ENCODE results near the gene DYNC2I2. TPM values are rescaled to one million over a fixed set of nuclear protein-coding genes. Genes with fewer than 3 reads are reported as not detected.
"Not testable (repeated sequence)": the region's sequence is repeated elsewhere in the genome, so short reads cannot be mapped to it uniquely, and the experiment has no call there.

The DYNC2I2 gene
- total RNA-seq, 1 experiment from 2014 or later, result 225 TPM

DNA sequence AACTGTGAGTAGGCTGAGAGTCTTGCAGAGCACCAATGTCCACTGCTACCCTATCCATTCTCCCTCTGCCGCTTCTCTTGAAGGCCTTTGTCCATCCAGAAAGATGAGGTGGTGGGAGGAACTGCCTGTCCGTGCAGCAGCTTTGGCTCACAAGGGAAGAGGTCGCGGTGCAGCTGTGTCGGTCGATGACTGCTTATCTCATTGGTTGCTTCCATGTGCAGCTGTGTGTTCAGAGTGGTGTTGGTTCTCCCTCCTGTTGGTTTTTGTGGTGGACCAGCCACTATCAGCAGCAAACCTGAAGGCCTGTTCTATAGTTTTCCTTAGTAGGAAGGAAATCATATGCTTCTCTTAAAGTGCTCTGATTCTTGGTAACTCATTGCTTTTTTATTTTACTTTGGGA lies 63.6 kb downstream of the DYNC2I2 start:
- ChIA-PET CTCF (no interaction called here), POLR2A (ENCODE audit: unreplicated experiment) (no interaction called here)
- Histone ChIP-seq H3K4me1 (replicated peaks; ENCODE audit: insufficient read depth) (no peaks in the 10 kb centered on the region), H3K9me3 (ENCODE audit: insufficient read depth, low read depth) (no peaks in the 10 kb centered on the region), H3K79me2 (ENCODE audit: low read depth) (no peaks in the 10 kb centered on the region; the same call in 1 of the 2 replicates), H3K27me3 (ENCODE audit: insufficient read depth, low read depth) (no peaks in the 10 kb centered on the region), H3K36me3 (ENCODE audit: low read depth) (no peaks in the 10 kb centered on the region), H3K27ac (no peak overlapping the region), H3K4me2 (no peak overlapping the region), H2AFZ (no peak overlapping the region), H4K20me1 (ENCODE audit: insufficient read depth) (no peaks in the 10 kb centered on the region), H3F3A (ENCODE audit: insufficient read depth, low read depth) (no peaks in the 10 kb centered on the region; the same call in 1 of the 2 replicates), H3K4me3 (no peak overlapping the region), H3K9me2 (ENCODE audit: insufficient read depth) (no peaks in the 10 kb centered on the region)
- intact Hi-C loops (cut with micrococcal nuclease; ENCODE audit: unreplicated experiment), result no loop called here
- TF ChIP-seq, protein P1, sequence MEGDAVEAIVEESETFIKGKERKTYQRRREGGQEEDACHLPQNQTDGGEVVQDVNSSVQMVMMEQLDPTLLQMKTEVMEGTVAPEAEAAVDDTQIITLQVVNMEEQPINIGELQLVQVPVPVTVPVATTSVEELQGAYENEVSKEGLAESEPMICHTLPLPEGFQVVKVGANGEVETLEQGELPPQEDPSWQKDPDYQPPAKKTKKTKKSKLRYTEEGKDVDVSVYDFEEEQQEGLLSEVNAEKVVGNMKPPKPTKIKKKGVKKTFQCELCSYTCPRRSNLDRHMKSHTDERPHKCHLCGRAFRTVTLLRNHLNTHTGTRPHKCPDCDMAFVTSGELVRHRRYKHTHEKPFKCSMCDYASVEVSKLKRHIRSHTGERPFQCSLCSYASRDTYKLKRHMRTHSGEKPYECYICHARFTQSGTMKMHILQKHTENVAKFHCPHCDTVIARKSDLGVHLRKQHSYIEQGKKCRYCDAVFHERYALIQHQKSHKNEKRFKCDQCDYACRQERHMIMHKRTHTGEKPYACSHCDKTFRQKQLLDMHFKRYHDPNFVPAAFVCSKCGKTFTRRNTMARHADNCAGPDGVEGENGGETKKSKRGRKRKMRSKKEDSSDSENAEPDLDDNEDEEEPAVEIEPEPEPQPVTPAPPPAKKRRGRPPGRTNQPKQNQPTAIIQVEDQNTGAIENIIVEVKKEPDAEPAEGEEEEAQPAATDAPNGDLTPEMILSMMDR (conservative IDR thresholded peaks at IDR 0.05), result no peak
- TF ChIP-seq EZH2 (IDR thresholded peaks at IDR 0.05; ENCODE audit: low read depth), result no peak
- BruUV-seq (replicated peaks), result no TSS peak
- no peak for DNase-seq

DNA sequence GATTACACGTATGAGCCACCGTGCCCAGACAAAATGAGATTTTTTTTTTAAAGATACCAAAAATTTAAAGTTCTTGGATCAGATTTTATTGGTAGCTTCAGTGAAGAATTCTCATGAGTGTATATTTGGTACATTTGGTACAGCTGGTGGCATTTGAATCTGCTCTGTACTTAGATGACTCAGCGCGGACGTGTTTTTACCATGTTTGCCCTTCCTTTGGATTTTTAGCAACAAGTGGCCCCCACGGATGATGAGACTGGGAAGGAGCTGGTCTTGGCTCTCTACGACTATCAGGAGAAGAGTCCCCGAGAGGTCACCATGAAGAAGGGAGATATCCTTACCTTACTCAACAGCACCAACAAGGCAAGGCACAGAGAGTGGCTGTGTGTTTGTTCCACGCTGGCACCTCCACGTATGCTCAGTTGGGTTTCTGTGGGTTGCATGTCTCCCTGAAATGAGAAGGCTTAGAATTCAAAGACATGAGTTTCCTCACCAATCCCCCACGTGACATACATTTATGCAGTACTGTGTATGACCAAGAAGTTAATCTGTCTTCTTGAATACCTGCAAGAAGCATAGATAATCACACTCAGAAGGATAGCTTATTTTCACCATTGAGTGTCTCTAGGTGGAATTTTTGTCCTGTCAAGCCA lies 67.9 kb downstream of the DYNC2I2 start:
- Histone ChIP-seq H3K27me3 (ENCODE audit: insufficient read depth, low read depth) (no peaks in the 10 kb centered on the region), H3K4me3 (no peak overlapping the region), H3K4me1 (replicated peaks; ENCODE audit: insufficient read depth) (no peaks in the 10 kb centered on the region), H3K36me3 (ENCODE audit: low read depth) (no peaks in the 10 kb centered on the region), H3K9me3 (ENCODE audit: insufficient read depth, low read depth) (no peaks in the 10 kb centered on the region), H2AFZ (no peak overlapping the region), H3F3A (ENCODE audit: insufficient read depth, low read depth) (no peaks in the 10 kb centered on the region), H4K20me1 (ENCODE audit: insufficient read depth) (no peaks in the 10 kb centered on the region), H3K79me2 (ENCODE audit: low read depth) (no peaks in the 10 kb centered on the region), H3K4me2 (no peak overlapping the region), H3K9me2 (ENCODE audit: insufficient read depth) (no peaks in the 10 kb centered on the region), H3K27ac (no peak overlapping the region)
- DNase-seq, result no peak
- POLR2A ChIA-PET (ENCODE audit: unreplicated experiment), result no interaction called here
- intact Hi-C loops (cut with micrococcal nuclease; ENCODE audit: unreplicated experiment), result no loop called here
- CTCF ChIA-PET, result interaction anchor here (0.6 kb wide), 1 partner anchor 170 kb away, joined by 3 read pairs; no protein-coding TSS in a partner anchor
- no peak for TF ChIP-seq EZH2 (IDR thresholded peaks at IDR 0.05; ENCODE audit: low read depth)
- TF ChIP-seq, protein P1 (conservative IDR thresholded peaks at IDR 0.05), result no peak
- BruUV-seq (replicated peaks), result no TSS peak

DNA sequence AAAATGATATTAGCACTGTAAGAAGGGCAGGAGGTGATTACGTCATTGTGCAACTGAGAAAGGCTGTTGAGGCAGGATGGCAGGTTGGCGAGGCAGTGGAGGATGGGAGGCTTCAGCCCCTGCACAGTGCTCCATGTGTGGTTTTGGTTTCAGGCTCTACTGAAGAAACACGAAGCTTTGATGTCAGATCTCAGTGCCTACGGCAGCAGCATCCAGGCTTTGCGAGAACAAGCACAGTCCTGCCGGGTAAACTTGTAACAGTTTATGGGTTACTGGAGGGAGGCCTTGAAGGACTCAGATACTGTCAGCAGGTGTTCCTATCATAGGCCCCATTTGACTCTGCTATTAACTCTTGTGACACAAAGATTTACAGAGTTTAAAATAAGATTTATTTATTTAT lies 69.2 kb downstream of the DYNC2I2 start:
- Histone ChIP-seq H3K4me3 (no peak overlapping the region), H3K36me3 (ENCODE audit: low read depth) (peaks cover 7% of the 10 kb centered on the region), H3K27ac (no peak overlapping the region), H3K79me2 (ENCODE audit: low read depth) (no peaks in the 10 kb centered on the region), H3F3A (ENCODE audit: insufficient read depth, low read depth) (no peaks in the 10 kb centered on the region), H3K9me3 (ENCODE audit: insufficient read depth, low read depth) (no peaks in the 10 kb centered on the region), H3K4me1 (replicated peaks; ENCODE audit: insufficient read depth) (no peaks in the 10 kb centered on the region), H3K27me3 (ENCODE audit: insufficient read depth, low read depth) (no peaks in the 10 kb centered on the region), H3K9me2 (ENCODE audit: insufficient read depth) (no peaks in the 10 kb centered on the region), H2AFZ (no peak overlapping the region), H4K20me1 (ENCODE audit: insufficient read depth) (no peaks in the 10 kb centered on the region), H3K4me2 (no peak overlapping the region)
- ChIA-PET CTCF (no interaction called here), POLR2A (ENCODE audit: unreplicated experiment) (interaction anchor here (0.7 kb wide), 1 partner anchor 76 kb away, joined by 5 read pairs; no protein-coding TSS in a partner anchor)
- intact Hi-C loops (cut with micrococcal nuclease; ENCODE audit: unreplicated experiment), result no loop called here
- no TSS peak for BruUV-seq (replicated peaks)
- no peak for TF ChIP-seq EZH2 (IDR thresholded peaks at IDR 0.05; ENCODE audit: low read depth)
- TF ChIP-seq, protein P1 (conservative IDR thresholded peaks at IDR 0.05), result no peak
- DNase-seq, result no peak

DNA sequence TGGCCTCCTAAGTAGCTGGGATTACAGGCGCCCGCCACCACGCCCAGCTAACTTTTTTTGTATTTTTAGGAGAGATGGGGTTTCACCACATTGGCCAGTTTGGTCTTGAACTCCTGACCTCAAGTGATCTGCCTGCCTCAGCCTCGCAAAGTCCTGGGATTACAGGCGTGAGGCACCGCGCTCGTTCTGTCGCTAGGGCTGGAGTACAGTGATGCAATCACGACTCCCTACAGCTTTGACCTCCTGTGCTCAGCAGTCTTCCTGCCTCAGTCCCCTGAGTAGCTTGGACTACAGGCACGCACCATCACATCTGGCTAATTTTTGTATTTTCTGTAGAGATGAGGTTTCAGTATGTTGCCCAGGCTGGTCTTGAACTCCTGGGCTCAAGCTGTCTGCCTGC lies 69.7 kb downstream of the DYNC2I2 start:
- H3F3A ChIP-seq (ENCODE audit: insufficient read depth, low read depth); H3K4me3 ChIP-seq; H3K9me3 ChIP-seq (ENCODE audit: insufficient read depth, low read depth); H3K4me1 ChIP-seq (replicated peaks; ENCODE audit: insufficient read depth); intact Hi-C loops (cut with micrococcal nuclease; ENCODE audit: unreplicated experiment); H3K4me2 ChIP-seq; H2AFZ ChIP-seq; CTCF ChIA-PET; DNase-seq; H4K20me1 ChIP-seq (ENCODE audit: insufficient read depth); BruUV-seq (replicated peaks); H3K27ac ChIP-seq; H3K27me3 ChIP-seq (ENCODE audit: insufficient read depth, low read depth); H3K9me2 ChIP-seq (ENCODE audit: insufficient read depth); H3K79me2 ChIP-seq (ENCODE audit: low read depth): not testable (repeated sequence)
- POLR2A ChIA-PET (ENCODE audit: unreplicated experiment), result interaction anchor here (0.6 to 0.7 kb wide), 2 partner anchors 76 to 365 kb away, joined by 3 to 5 read pairs; no protein-coding TSS in a partner anchor
- H3K36me3 ChIP-seq (ENCODE audit: low read depth), result peaks cover 11% of the 10 kb centered on the region

DNA sequence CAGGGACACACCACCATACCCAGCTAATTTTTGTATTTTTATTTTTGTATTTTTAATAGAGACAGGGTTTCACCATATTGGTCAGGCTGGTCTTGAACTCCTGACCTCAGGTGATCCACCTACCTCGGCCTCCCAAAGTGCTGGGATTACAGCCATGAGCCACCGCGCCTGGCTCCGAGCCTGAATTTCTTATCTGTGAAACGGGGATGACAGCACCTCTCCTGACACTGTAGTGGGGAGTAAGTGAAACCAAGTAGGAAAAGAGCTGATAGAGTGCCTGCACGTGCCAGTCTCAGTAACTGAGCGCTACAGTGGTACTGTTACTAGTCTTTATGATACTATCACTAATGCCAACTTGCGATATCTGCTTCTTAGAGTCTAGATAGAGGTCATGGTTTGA lies 71.5 kb downstream of the DYNC2I2 start:
- H3F3A ChIP-seq (ENCODE audit: insufficient read depth, low read depth); DNase-seq; CTCF ChIA-PET; H3K4me3 ChIP-seq; POLR2A ChIA-PET (ENCODE audit: unreplicated experiment); H3K27me3 ChIP-seq (ENCODE audit: insufficient read depth, low read depth); H3K9me2 ChIP-seq (ENCODE audit: insufficient read depth); H3K4me1 ChIP-seq (replicated peaks; ENCODE audit: insufficient read depth); H3K79me2 ChIP-seq (ENCODE audit: low read depth); intact Hi-C loops (cut with micrococcal nuclease; ENCODE audit: unreplicated experiment); H2AFZ ChIP-seq; H3K4me2 ChIP-seq; H3K27ac ChIP-seq; H4K20me1 ChIP-seq (ENCODE audit: insufficient read depth); H3K9me3 ChIP-seq (ENCODE audit: insufficient read depth, low read depth); BruUV-seq (replicated peaks): not testable (repeated sequence)
- H3K36me3 ChIP-seq (ENCODE audit: low read depth), result peaks cover 17% of the 10 kb centered on the region
